Stimulated activated CD8-positive, alpha-beta memory T cell treated with anti-CD3 and anti-CD28 coated beads, Interleukin-4, amount 100 ng/mL, for 4 hours (primary cell): ENCODE results near the gene PKN3.

Experiments
- DNase-seq, 2 donors: peaks; one replicate each; pipeline ENCODE4 v3.0.0-alpha.2; 2020; ENCODE audit warnings: low read depth in 2 of 2, low spot score in 1 of 2

The PKN3 gene

GRCh38 chr9:128715436-128715750, 13.1 kb downstream of the PKN3 start:
- no peak for DNase-seq

- DNase-seq, result no peak
These were observed 14.4 kb downstream of the PKN3 start for GRCh38 chr9:128716581-128717254.

- DNase-seq, result no peak
These were observed 15.7 kb downstream of the PKN3 start for GRCh38 chr9:128718047-128718446.

GRCh38 chr9:128718475-128718874, 16.2 kb downstream of the PKN3 start:
- no peak for DNase-seq

- DNase-seq, result no peak
These were observed 17.8 kb downstream of the PKN3 start for GRCh38 chr9:128719919-128720605.

- no peak for DNase-seq
These were observed 18.7 kb downstream of the PKN3 start for GRCh38 chr9:128720841-128721486.

- no peak for DNase-seq
These were observed 19.2 kb downstream of the PKN3 start for GRCh38 chr9:128721487-128722010.

GRCh38 chr9:128722380-128723351, 20.4 kb downstream of the PKN3 start:
- no peak for DNase-seq

- DNase-seq, result no peak
These were observed 21.1 kb downstream of the PKN3 start for GRCh38 chr9:128723352-128723865.

GRCh38 chr9:128723866-128724743, 21.8 kb downstream of the PKN3 start, which contains the start of gene ZDHHC12:
ZDHHC12 (minus strand) TSS chr9:128724127; CDS start chr9:128724093, 34 bp downstream.
- DNase-seq, result peak; percentile 95 to 99

- DNase-seq, result no peak
These were observed 22.5 kb downstream of the PKN3 start for GRCh38 chr9:128724744-128725211.

- DNase-seq, result no peak
These were observed 25.4 kb downstream of the PKN3 start for GRCh38 chr9:128727640-128728248.

- DNase-seq, result no peak
These were observed 26.0 kb downstream of the PKN3 start for GRCh38 chr9:128728298-128728697.

GRCh38 chr9:128729302-128729701, 27.0 kb downstream of the PKN3 start:
- DNase-seq, result no peak

- DNase-seq, result no peak
These were observed 27.6 kb downstream of the PKN3 start for GRCh38 chr9:128729766-128730517.

- no peak for DNase-seq
These were observed 28.8 kb downstream of the PKN3 start for GRCh38 chr9:128731093-128731492.

- DNase-seq, result no peak
These were observed 29.4 kb downstream of the PKN3 start for GRCh38 chr9:128731691-128732090.

GRCh38 chr9:128732576-128732975, 30.3 kb downstream of the PKN3 start:
- DNase-seq, result no peak
